ENCODE measurements around the gene PCDHAC1. TPM values are rescaled to one million over a fixed set of nuclear protein-coding genes. Genes with fewer than 3 reads are reported as not detected.

PCDHAC1 gene
- total and polyA plus RNA-seq, 2 donors from 2014 or later = 0.43 to 2.9 TPM

DNA sequence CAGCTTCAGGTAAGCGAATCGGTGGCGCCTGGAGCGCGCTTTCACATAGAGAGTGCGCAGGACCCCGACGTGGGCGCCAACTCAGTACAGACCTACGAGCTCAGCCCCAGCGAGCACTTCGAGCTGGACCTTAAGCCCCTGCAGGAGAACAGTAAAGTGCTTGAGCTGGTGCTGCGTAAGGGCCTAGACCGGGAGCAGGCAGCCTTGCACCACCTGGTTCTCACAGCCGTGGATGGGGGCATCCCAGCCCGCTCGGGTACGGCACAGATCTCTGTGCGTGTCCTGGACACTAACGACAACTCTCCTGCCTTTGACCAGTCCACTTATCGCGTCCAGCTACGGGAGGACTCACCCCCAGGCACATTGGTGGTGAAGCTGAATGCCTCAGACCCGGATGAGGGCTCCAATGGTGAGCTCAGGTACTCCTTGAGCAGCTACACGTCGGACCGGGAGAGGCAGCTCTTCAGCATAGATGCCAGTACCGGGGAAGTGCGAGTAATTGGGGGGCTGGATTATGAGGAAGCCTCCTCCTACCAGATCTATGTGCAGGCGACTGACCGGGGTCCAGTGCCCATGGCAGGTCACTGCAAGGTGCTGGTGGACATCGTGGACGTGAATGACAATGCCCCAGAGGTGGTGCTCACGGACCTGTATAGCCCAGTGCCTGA lies 41.3 kb downstream of the PCDHAC1 start:
- intact Hi-C loops (cut with DNase I) = no loop called here
- Histone ChIP-seq H3K9me3 (ENCODE audit: control insufficient read depth in 2 of 3, insufficient read depth in 1 of 3, low read length in 3 of 3) (no peaks in the 10 kb centered on the region), H3K27ac (ENCODE audit: low read depth in 2 of 2, low read length in 2 of 2) (no peak overlapping the region), H3K4me1 (ENCODE audit: control insufficient read depth in 2 of 3, insufficient read depth in 2 of 3, low read depth in 1 of 3, low read length in 3 of 3) (peaks cover 0 to 10% (median 0%) of the 10 kb centered on the region in 3 donors), H3K27me3 (ENCODE audit: control insufficient read depth, insufficient read depth, low read length) (peaks cover 11% of the 10 kb centered on the region), H3K9ac (ENCODE audit: low read length in 3 of 3) (no peak overlapping the region), H3K4me3 (ENCODE audit: low read length in 3 of 3) (peak overlapping the region in 2 of 3 donors; percentile 49 to 66), H3K36me3 (ENCODE audit: control insufficient read depth in 2 of 3, insufficient read depth in 3 of 3, low read length in 3 of 3) (no peaks in the 10 kb centered on the region)
- FAIRE-seq (no peak), DNase-seq (no peak)
- TF ChIP-seq, protein P1, sequence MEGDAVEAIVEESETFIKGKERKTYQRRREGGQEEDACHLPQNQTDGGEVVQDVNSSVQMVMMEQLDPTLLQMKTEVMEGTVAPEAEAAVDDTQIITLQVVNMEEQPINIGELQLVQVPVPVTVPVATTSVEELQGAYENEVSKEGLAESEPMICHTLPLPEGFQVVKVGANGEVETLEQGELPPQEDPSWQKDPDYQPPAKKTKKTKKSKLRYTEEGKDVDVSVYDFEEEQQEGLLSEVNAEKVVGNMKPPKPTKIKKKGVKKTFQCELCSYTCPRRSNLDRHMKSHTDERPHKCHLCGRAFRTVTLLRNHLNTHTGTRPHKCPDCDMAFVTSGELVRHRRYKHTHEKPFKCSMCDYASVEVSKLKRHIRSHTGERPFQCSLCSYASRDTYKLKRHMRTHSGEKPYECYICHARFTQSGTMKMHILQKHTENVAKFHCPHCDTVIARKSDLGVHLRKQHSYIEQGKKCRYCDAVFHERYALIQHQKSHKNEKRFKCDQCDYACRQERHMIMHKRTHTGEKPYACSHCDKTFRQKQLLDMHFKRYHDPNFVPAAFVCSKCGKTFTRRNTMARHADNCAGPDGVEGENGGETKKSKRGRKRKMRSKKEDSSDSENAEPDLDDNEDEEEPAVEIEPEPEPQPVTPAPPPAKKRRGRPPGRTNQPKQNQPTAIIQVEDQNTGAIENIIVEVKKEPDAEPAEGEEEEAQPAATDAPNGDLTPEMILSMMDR (IDR thresholded peaks at IDR 0.05; ENCODE audit: borderline replicate concordance, extremely low read depth, insufficient read depth) = no peak

DNA sequence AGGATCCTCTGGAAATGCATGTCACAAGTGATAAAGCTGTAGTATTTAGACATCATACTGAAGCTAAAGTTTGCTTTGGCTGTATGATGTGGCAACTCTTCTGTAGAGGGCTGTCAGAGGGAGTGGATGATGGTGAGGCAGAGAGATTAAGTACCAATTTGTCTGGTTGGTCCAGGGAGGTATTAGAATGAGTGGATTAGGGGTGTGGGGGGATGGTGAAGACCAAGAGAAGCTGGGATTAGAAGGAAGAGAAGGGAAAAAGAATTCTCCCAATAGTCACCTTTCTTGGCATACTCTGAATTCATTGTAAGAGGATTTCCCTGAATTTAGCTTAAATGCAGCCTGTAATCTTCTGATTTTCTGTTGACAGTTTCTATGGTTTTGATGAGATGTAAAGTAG lies 43.8 kb downstream of the PCDHAC1 start:
- TF ChIP-seq, protein P1 (IDR thresholded peaks at IDR 0.05; ENCODE audit: borderline replicate concordance, extremely low read depth, insufficient read depth) = no peak
- FAIRE-seq = no peak

DNA sequence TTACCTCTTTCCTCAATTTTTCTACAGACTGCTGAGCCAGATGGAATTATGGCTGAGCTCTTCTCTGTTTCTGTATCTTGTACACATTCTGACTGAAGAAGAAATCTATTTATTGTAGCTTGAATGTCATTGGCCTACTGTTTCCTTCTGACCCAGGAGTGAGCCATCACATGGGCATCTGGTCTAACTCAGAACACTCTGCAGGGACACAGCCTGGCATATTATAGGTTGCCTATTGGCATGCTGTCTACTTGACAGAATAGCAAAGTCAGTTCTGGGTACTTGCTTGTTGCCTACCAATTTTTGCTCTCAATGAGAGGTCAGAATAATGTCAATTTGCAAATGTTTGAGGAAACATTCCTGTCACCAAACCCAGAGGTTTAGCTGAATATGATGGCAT lies 47.5 kb downstream of the PCDHAC1 start:
- no peak for DNase-seq
- Histone ChIP-seq H3K4me1 (ENCODE audit: control insufficient read depth in 2 of 3, insufficient read depth in 2 of 3, low read depth in 1 of 3, low read length in 3 of 3) (no peaks in the 10 kb centered on the region), H3K9me3 (ENCODE audit: control insufficient read depth in 2 of 3, insufficient read depth in 1 of 3, low read length in 3 of 3) (no peaks in the 10 kb centered on the region), H3K27me3 (ENCODE audit: control insufficient read depth, insufficient read depth, low read length) (no peaks in the 10 kb centered on the region), H3K4me3 (ENCODE audit: low read length in 3 of 3) (no peak overlapping the region), H3K27ac (ENCODE audit: low read depth in 2 of 2, low read length in 2 of 2) (no peak overlapping the region), H3K9ac (ENCODE audit: low read length in 3 of 3) (no peak overlapping the region), H3K36me3 (ENCODE audit: control insufficient read depth in 2 of 3, insufficient read depth in 3 of 3, low read length in 3 of 3) (no peaks in the 10 kb centered on the region)
- FAIRE-seq = no peak
- intact Hi-C loops (cut with DNase I) = no loop called here
- TF ChIP-seq, protein P1 (IDR thresholded peaks at IDR 0.05; ENCODE audit: borderline replicate concordance, extremely low read depth, insufficient read depth) = no peak

More for the DNA sequence above, 43.8 kb downstream of the PCDHAC1 start:
- H3K36me3 ChIP-seq (ENCODE audit: control insufficient read depth in 2 of 3, insufficient read depth in 3 of 3, low read length in 3 of 3) = no peaks in the 10 kb centered on the region
- H3K27me3 ChIP-seq (ENCODE audit: control insufficient read depth, insufficient read depth, low read length) = peaks cover 9% of the 10 kb centered on the region
- no peak overlapping the region for H3K9ac ChIP-seq (ENCODE audit: low read length in 3 of 3)
- no peak overlapping the region for H3K27ac ChIP-seq (ENCODE audit: low read depth in 2 of 2, low read length in 2 of 2)
- no peaks in the 10 kb centered on the region for H3K9me3 ChIP-seq (ENCODE audit: control insufficient read depth in 2 of 3, insufficient read depth in 1 of 3, low read length in 3 of 3)
- no peak for DNase-seq
- intact Hi-C loops (cut with DNase I) = no loop called here
- H3K4me3 ChIP-seq (ENCODE audit: low read length in 3 of 3) = no peak overlapping the region
- peaks cover 0 to 10% (median 0%) of the 10 kb centered on the region in 3 donors for H3K4me1 ChIP-seq (ENCODE audit: control insufficient read depth in 2 of 3, insufficient read depth in 2 of 3, low read depth in 1 of 3, low read length in 3 of 3)

All from kidney (tissue), 14 donors.